ENCODE measurements around the gene RASAL3.

Gene RASAL3

GRCh38 chr19:15453906-15454860 lies 10.2 kb downstream of the RASAL3 start:
- Histone ChIP-seq H3K27ac (ENCODE audit: extremely low read depth, low read depth, low read length) (no peak overlapping the region), H3K4me3 (ENCODE audit: low read depth, low read length) (no peak overlapping the region), H3K9me3 (ENCODE audit: control insufficient read depth, insufficient read depth, low read depth, low read length) (no peaks in the 10 kb centered on the region), H3K4me1 (ENCODE audit: control insufficient read depth, insufficient read depth, low read length) (peaks cover under 1% of the 10 kb centered on the region), H3K36me3 (ENCODE audit: control insufficient read depth in 2 of 2, insufficient read depth in 1 of 2, low read length in 2 of 2) (no peaks in the 10 kb centered on the region)
- CTCF ChIA-PET, result interaction anchor here (0.7 to 1.2 kb wide), 3 partner anchors 9 to 96 kb away, joined by 3 to 4 read pairs (median 3); no protein-coding TSS in a partner anchor
- peak; percentile 52 for TF ChIP-seq CTCF (tag by site-specific recombination; IDR thresholded peaks at IDR 0.05)
- peak; percentile 75; the same call in 1 of the 2 replicates for TF ChIP-seq BCL11B (tag by site-specific recombination; IDR thresholded peaks at IDR 0.05; ENCODE audit: low read depth)
- no peak for TF ChIP-seq ZNF157 (tag by site-specific recombination; IDR thresholded peaks at IDR 0.05)
- POLR2A ChIA-PET, result interaction anchor here (0.6 to 1.2 kb wide), 3 partner anchors 35 to 1096 kb away, joined by 3 to 7 read pairs (median 6); partner anchors contain the start of gene AKAP8L

GRCh38 chr19:15453091-15453578 lies 11.2 kb downstream of the RASAL3 start:
- no peak overlapping the region for H3K4me3 ChIP-seq (ENCODE audit: low read depth, low read length)
- TF ChIP-seq MZF1 (tag by site-specific recombination; IDR thresholded peaks at IDR 0.05; ENCODE audit: borderline replicate concordance) (no peak), ZNF580 (tag by site-specific recombination; IDR thresholded peaks at IDR 0.05) (0 out of 2 replicates have a peak, but pooled peaks have one; percentile 3)
- H3K36me3 ChIP-seq (ENCODE audit: control insufficient read depth in 2 of 2, insufficient read depth in 1 of 2, low read length in 2 of 2), result no peaks in the 10 kb centered on the region
- ChIA-PET POLR2A (interaction anchor here (0.6 to 1.5 kb wide), 7 partner anchors 14 to 732 kb away, joined by 3 to 22 read pairs (median 3); partner anchors contain the start of genes AKAP8, AKAP8L and FAM32A), CTCF (no interaction called here)
- H3K27ac ChIP-seq (ENCODE audit: extremely low read depth, low read depth, low read length), result no peak overlapping the region
- H3K9me3 ChIP-seq (ENCODE audit: control insufficient read depth, insufficient read depth, low read depth, low read length), result no peaks in the 10 kb centered on the region
- peaks cover 2% of the 10 kb centered on the region for H3K4me1 ChIP-seq (ENCODE audit: control insufficient read depth, insufficient read depth, low read length)

- CTCF ChIA-PET, result interaction anchor here (0.5 to 1.8 kb wide), 3 partner anchors 33 to 600 kb away, joined by 3 to 6 read pairs (median 4); partner anchors contain the start of gene AKAP8L
- POLR2A ChIA-PET, result interaction anchor here (0.6 to 1.5 kb wide), 8 partner anchors 15 to 733 kb away, joined by 3 to 22 read pairs (median 3); partner anchors contain the start of genes AKAP8, AKAP8L and FAM32A
- peaks cover 0 to 5% of the 10 kb centered on the region in 2 experiments; a peak in 1 of 3 replicates for H3K36me3 ChIP-seq (ENCODE audit: control insufficient read depth in 2 of 2, insufficient read depth in 1 of 2, low read length in 2 of 2)
- no peak overlapping the region for H3K27ac ChIP-seq (ENCODE audit: extremely low read depth, low read depth, low read length)
- H3K4me1 ChIP-seq (ENCODE audit: control insufficient read depth, insufficient read depth, low read length), result peaks cover 2% of the 10 kb centered on the region; the same call in 1 of the 2 replicates
- H3K4me3 ChIP-seq (ENCODE audit: low read depth, low read length), result no peak overlapping the region
- no peaks in the 10 kb centered on the region for H3K9me3 ChIP-seq (ENCODE audit: control insufficient read depth, insufficient read depth, low read depth, low read length)
- TF ChIP-seq GLI2 (tag by site-specific recombination; IDR thresholded peaks at IDR 0.05; ENCODE audit: borderline replicate concordance, low read depth) (no peak), ZNF24 (tag by site-specific recombination; IDR thresholded peaks at IDR 0.05) (0 out of 2 replicates have a peak, but pooled peaks have one; percentile 14), ZNF600 (tag by site-specific recombination; IDR thresholded peaks at IDR 0.05) (peak; percentile 100), ZXDB (tag by site-specific recombination; IDR thresholded peaks at IDR 0.05) (peak; percentile 37; the same call in 1 of the 2 replicates), KLF9 (tag by site-specific recombination; IDR thresholded peaks at IDR 0.05; ENCODE audit: low read depth) (peak; percentile 52; the same call in 1 of the 2 replicates), SP3 (tag by site-specific recombination; IDR thresholded peaks at IDR 0.05) (peak; percentile 76), ZNF335 (tag by site-specific recombination; conservative IDR thresholded peaks at IDR 0.05) (peak; percentile 49), ZNF404 (tag by site-specific recombination; IDR thresholded peaks at IDR 0.05) (no peak), PATZ1 (tag by site-specific recombination; IDR thresholded peaks at IDR 0.05) (peak; percentile 22; the same call in 1 of the 2 replicates), ZNF112 (tag by site-specific recombination; IDR thresholded peaks at IDR 0.05) (no peak), ZNF692 (tag by site-specific recombination; IDR thresholded peaks at IDR 0.05) (peak; percentile 90), ZNF561 (tag by site-specific recombination; IDR thresholded peaks at IDR 0.05; ENCODE audit: borderline replicate concordance) (no peak), ZSCAN5A (tag by site-specific recombination; IDR thresholded peaks at IDR 0.05) (no peak), ZNF571 (tag by site-specific recombination; IDR thresholded peaks at IDR 0.05) (no peak)
These were observed 12.0 kb downstream of the RASAL3 start for GRCh38 chr19:15452111-15453047.
